ENCODE data around the gene LRRC71. TPM values are rescaled to one million over a fixed set of nuclear protein-coding genes. Genes with fewer than 3 reads are reported as not detected.

LRRC71 gene
- total and polyA plus RNA-seq, 2 of the 4 experiments (the other 2 are of a cell fraction), result 0.50 TPM; not detected in 1

DNA sequence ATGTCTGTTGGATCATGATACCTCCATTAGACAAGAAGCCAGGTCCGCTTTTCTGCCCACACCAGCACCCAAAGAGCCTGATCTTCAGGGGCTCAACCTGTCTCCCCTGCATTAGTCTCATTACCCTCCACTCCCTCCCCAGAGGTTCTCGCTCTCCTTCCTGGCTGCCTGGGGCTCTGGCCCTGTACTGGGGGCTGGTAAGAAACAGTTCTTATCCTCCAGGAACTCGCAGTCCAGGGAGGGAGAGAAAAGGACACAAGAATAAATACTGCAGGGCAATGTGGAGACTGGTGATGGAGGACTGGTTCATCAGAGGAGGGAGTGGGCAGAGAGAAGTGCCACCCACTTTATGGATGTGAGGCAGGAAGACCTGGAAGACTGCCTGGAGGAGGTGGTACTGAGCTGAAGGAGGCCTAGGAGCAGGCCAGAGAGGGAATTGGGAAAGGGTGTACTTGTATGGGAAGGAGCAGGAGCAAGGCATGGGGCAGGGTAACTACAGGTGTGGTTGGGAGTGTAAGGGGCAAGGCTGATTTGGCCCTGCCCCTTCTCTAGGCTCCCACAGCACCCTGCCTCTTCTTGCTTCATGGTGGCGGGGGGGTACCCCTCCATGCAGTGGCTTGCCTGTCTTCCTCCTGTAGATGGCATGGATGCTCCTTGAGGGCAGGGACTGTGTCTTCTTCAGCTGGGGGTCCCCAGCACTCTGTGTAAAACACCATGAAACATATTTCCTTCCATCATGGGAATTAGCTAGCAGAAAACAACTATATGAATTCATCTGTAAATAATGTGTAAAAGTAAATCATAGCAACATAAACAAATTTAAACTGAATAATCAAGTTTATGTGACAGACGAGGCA, 5.0 kb downstream of the LRRC71 start (continued):
- TF ChIP-seq MAZ (IDR thresholded peaks at IDR 0.05; ENCODE audit: borderline replicate concordance, low read depth, low read length), result no peak

DNA sequence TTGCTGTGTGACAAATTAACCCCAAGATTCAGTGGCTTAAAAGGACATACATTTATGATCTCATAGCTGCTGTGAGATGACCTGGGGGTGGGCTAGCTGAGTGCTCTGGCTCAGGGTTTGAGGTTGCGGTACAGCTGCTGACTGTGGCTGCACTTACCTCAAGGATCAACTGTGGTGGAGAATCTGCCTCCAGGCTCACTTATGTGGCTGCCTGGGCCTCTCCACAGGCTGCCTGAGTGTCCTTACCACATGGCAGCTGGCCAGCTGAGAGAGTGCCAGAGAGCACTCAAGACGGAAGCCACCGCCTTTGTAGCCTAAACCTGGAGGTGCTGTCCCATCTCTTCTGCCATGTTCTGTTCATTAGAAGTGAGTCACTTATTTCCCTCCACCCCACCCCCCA, 5.7 kb downstream of the LRRC71 start:
- no peak overlapping the region for H3K4ac ChIP-seq (ENCODE audit: low read depth, low read length)
- in situ Hi-C loops (cut with MboI; ENCODE audit: low sequenced_read_pairs), result loop anchor here (5.0 kb wide), 1 partner anchor 34 kb away; the partner anchor contains the start of gene PEAR1
- dilution Hi-C loops (cut with HindIII; ENCODE audit: low sequenced_read_pairs, unreplicated experiment), result no loop called here
- H2AK9ac ChIP-seq (replicated peaks; ENCODE audit: low read depth, low read length, poor library complexity), result peak overlapping the region; percentile 46
- H3K9ac ChIP-seq (ENCODE audit: low read depth, low read length), result no peak overlapping the region
- 0 out of 2 replicates have a peak overlapping the region, but pooled peaks have one; percentile 27 for H3K23ac ChIP-seq (ENCODE audit: low read depth, low read length)
- H4K8ac ChIP-seq (ENCODE audit: low read depth in 2 of 2, low read length in 2 of 2), result no peak overlapping the region
- H2AFZ ChIP-seq (replicated peaks; ENCODE audit: low read length, poor library complexity), result peak overlapping the region; percentile 35
- H3K27ac ChIP-seq (ENCODE audit: insufficient read depth, low read length), result no peak overlapping the region
- H4K91ac ChIP-seq (ENCODE audit: insufficient read depth, low read depth, low read length), result no peak overlapping the region
- H4K5ac ChIP-seq (ENCODE audit: low read depth, low read length), result no peak overlapping the region
- H2BK5ac ChIP-seq (ENCODE audit: low read depth, low read length, poor library complexity, severe bottlenecking), result no peak overlapping the region
- H3K14ac ChIP-seq (replicated peaks; ENCODE audit: low read depth, low read length), result peak overlapping the region; percentile 40; the same call in 1 of the 2 replicates
- ChIA-PET POLR2A (ENCODE audit: unreplicated experiment) (no interaction called here), CTCF (no interaction called here)
- H3K18ac ChIP-seq (ENCODE audit: low read depth, low read length), result no peak overlapping the region
- H3K27me3 ChIP-seq (ENCODE audit: control insufficient read depth, insufficient read depth, low read length), result peaks cover 55% of the 10 kb centered on the region
- H3K79me1 ChIP-seq (ENCODE audit: low read depth in 1 of 2, low read length in 2 of 2), result no peaks in the 10 kb centered on the region
- WGBS, 2 experiments (ENCODE audit: extremely low coverage in 2 of 2, insufficient read length in 1 of 2), result 53% methylated on average over 3 of the region's 3 CpGs; no CpG with 5 or more reads in 1 of the 2 experiments
- intact Hi-C loops (cut with micrococcal nuclease), result loop anchor here (10.0 kb wide), 1 partner anchor 201 kb away; the partner anchor contains the start of genes ISG20L2 and METTL25B
- H3K9me1 ChIP-seq (ENCODE audit: insufficient read depth, low read length), result no peaks in the 10 kb centered on the region; the same call in 1 of the 2 replicates
- H3K4me2 ChIP-seq (ENCODE audit: low read depth, low read length), result no peak overlapping the region
- ATAC-seq (ENCODE audit: low read depth), result no peak
- H2AK5ac ChIP-seq (ENCODE audit: low read depth, low read length), result 0 out of 2 replicates have a peak overlapping the region, but pooled peaks have one; percentile 0
- no peaks in the 10 kb centered on the region for H3K9me3 ChIP-seq (ENCODE audit: control insufficient read depth, insufficient read depth, low read length)
- H3K4me1 ChIP-seq (ENCODE audit: control insufficient read depth, insufficient read depth, low read length), result no peaks in the 10 kb centered on the region
- H2BK15ac ChIP-seq (ENCODE audit: low read depth, low read length), result no peak overlapping the region
- peak; percentile 56 for DNase-seq
- H4K20me1 ChIP-seq (ENCODE audit: insufficient read depth, low read length), result no peaks in the 10 kb centered on the region; the same call in 1 of the 2 replicates
- H2BK20ac ChIP-seq (ENCODE audit: low read depth, low read length), result no peak overlapping the region
- H3K36me3 ChIP-seq (ENCODE audit: control insufficient read depth, insufficient read depth, low read length), result no peaks in the 10 kb centered on the region
- no peak overlapping the region for H3K4me3 ChIP-seq (ENCODE audit: insufficient read depth, low read depth, low read length)
- H3K56ac ChIP-seq (ENCODE audit: extremely low read depth, insufficient read depth, low read length), result no peak overlapping the region
- H2BK120ac ChIP-seq (ENCODE audit: low read depth, low read length), result no peak overlapping the region
- BruUV-seq (replicated peaks), result no TSS peak
- TF ChIP-seq, protein P1, sequence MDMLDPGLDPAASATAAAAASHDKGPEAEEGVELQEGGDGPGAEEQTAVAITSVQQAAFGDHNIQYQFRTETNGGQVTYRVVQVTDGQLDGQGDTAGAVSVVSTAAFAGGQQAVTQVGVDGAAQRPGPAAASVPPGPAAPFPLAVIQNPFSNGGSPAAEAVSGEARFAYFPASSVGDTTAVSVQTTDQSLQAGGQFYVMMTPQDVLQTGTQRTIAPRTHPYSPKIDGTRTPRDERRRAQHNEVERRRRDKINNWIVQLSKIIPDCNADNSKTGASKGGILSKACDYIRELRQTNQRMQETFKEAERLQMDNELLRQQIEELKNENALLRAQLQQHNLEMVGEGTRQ (IDR thresholded peaks at IDR 0.05; ENCODE audit: low read depth, low read length), result no peak
- TF ChIP-seq, protein P2, sequence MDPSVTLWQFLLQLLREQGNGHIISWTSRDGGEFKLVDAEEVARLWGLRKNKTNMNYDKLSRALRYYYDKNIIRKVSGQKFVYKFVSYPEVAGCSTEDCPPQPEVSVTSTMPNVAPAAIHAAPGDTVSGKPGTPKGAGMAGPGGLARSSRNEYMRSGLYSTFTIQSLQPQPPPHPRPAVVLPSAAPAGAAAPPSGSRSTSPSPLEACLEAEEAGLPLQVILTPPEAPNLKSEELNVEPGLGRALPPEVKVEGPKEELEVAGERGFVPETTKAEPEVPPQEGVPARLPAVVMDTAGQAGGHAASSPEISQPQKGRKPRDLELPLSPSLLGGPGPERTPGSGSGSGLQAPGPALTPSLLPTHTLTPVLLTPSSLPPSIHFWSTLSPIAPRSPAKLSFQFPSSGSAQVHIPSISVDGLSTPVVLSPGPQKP (IDR thresholded peaks at IDR 0.05; ENCODE audit: borderline replicate concordance, low read depth, low read length), result no peak
- TF ChIP-seq FOS (IDR thresholded peaks at IDR 0.05; ENCODE audit: low read depth, low read length) (no peak), RAD21 (IDR thresholded peaks at IDR 0.05; ENCODE audit: low read length) (no peak), CEBPB (IDR thresholded peaks at IDR 0.05; ENCODE audit: low read depth, low read length) (no peak), RFX5 (IDR thresholded peaks at IDR 0.05; ENCODE audit: low read depth, low read length) (no peak), SMC3 (IDR thresholded peaks at IDR 0.05; ENCODE audit: low read depth, low read length) (no peak), CHD1 (IDR thresholded peaks at IDR 0.05; ENCODE audit: low read depth, low read length) (no peak), MXI1 (IDR thresholded peaks at IDR 0.05; ENCODE audit: borderline replicate concordance, low read depth, low read length) (no peak), POLR2A (IDR thresholded peaks at IDR 0.05; ENCODE audit: low read depth, low read length) (no peak)
- TF ChIP-seq, protein P3, sequence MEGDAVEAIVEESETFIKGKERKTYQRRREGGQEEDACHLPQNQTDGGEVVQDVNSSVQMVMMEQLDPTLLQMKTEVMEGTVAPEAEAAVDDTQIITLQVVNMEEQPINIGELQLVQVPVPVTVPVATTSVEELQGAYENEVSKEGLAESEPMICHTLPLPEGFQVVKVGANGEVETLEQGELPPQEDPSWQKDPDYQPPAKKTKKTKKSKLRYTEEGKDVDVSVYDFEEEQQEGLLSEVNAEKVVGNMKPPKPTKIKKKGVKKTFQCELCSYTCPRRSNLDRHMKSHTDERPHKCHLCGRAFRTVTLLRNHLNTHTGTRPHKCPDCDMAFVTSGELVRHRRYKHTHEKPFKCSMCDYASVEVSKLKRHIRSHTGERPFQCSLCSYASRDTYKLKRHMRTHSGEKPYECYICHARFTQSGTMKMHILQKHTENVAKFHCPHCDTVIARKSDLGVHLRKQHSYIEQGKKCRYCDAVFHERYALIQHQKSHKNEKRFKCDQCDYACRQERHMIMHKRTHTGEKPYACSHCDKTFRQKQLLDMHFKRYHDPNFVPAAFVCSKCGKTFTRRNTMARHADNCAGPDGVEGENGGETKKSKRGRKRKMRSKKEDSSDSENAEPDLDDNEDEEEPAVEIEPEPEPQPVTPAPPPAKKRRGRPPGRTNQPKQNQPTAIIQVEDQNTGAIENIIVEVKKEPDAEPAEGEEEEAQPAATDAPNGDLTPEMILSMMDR (conservative IDR thresholded peaks at IDR 0.05; ENCODE audit: low read depth, low read length), result no peak

Data from IMR-90 (cell line).